Hepatocyte (in vitro differentiated cells): ENCODE data around the gene CCR5.

Experiments used
- EZH2 ChIP-seq: fragments of 200-600 bp; sonication (generic); IDR thresholded peaks from 2 replicates; pipeline ENCODE4 v1.6.1; 2016; ENCODE audit warnings: antibody characterized with exemption, mild to moderate bottlenecking, borderline replicate concordance
- TF ChIP-seq, protein P1 (sequence below): fragments of 200-600 bp; sonication (generic); IDR thresholded peaks from 2 replicates; pipeline ENCODE4 v1.5.1; 2016; ENCODE audit warnings: antibody characterized with exemption, mild to moderate bottlenecking; ENCODE audit not compliant: poor library complexity

- TF ChIP-seq, protein P1, sequence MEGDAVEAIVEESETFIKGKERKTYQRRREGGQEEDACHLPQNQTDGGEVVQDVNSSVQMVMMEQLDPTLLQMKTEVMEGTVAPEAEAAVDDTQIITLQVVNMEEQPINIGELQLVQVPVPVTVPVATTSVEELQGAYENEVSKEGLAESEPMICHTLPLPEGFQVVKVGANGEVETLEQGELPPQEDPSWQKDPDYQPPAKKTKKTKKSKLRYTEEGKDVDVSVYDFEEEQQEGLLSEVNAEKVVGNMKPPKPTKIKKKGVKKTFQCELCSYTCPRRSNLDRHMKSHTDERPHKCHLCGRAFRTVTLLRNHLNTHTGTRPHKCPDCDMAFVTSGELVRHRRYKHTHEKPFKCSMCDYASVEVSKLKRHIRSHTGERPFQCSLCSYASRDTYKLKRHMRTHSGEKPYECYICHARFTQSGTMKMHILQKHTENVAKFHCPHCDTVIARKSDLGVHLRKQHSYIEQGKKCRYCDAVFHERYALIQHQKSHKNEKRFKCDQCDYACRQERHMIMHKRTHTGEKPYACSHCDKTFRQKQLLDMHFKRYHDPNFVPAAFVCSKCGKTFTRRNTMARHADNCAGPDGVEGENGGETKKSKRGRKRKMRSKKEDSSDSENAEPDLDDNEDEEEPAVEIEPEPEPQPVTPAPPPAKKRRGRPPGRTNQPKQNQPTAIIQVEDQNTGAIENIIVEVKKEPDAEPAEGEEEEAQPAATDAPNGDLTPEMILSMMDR: no peak
- TF ChIP-seq EZH2: no peak
These were observed 15.5 kb downstream of the CCR5 start for GRCh38 chr3:46386205-46386604.
